SU-DHL-6 (cell line): ENCODE data around the gene SPEF2.

Source experiments
- CTCF ChIP-seq: fragments of 200-600 bp; sonication (generic); IDR thresholded peaks from one replicate; pipeline ENCODE4 v1.5.1; 2017; ENCODE audit warnings: antibody characterized with exemption, mild to moderate bottlenecking, low read length, moderate library complexity; ENCODE audit not compliant: insufficient read depth, poor library complexity, severe bottlenecking
- EZH2phosphoT487 ChIP-seq: fragments of 200-600 bp; sonication (generic), shearing (Covaris generic); conservative IDR thresholded peaks from 2 replicates; pipeline ENCODE4 v1.6.1; 2018; ENCODE audit warnings: mild to moderate bottlenecking, antibody characterized with exemption, low read length, moderate library complexity, mixed read lengths

GRCh38 chr5:35850967-35851680 lies 233.5 kb downstream of the SPEF2 start:
- no peak for TF ChIP-seq CTCF
- TF ChIP-seq EZH2phosphoT487 = no peak
